NCI-H128 (cell line): ENCODE results near the gene PDE11A.

ENCODE experiments used
- DNase-seq: peaks from one replicate; lab custom pipeline; 2025; ENCODE audit not compliant: unreplicated experiment; lab: John Stamatoyannopoulos, UW

Gene PDE11A

DNA sequence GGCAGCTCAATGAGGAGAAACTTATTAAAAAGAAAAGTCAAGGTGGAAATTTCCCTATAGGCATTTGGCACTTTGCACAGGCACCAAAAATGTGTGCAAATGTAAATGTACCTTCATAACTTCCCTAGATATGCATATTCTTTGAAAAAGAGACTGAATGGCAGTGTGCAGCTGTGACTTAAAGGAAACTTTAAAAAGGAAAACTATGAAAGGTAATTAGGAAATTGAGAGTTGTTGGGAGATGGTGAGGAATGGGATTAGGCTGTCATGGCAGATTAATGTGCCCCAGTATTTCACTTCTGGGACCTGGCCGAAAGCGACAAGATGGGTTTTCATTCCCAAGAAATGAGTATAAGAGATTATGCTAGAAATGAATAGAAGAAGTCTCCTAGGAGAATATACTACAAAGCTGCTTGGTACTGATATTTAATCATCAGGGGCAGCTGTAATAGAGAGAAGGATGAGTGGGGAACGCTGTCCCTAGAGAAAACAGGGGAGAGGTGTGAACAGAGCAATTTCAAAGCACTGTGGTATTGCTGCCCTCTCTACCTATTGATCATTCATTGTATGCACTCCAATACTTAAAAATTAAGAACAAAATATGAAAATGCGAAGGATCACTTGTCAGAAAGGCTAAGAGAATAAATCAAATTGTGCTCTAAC, 366.9 kb downstream of the PDE11A start:
- DNase-seq, result no peak

DNA sequence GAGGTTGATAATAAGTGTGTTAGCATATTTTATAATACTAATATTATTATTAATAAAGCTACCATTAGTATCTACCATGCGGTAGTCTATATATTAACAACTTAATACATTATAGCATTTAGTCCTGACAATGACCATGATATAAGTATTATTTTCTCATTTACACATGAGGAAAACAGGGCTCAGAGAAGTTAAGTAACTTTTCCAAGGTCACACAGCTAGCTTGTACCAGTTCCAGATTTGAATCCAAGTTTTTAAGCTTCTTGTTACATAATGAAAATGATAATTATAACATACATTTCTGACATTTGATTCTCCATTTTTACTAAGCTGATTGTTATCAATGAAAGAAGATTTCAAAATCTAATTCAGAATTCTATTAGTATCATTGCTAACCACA, 369.4 kb downstream of the PDE11A start:
- no peak for DNase-seq

DNA sequence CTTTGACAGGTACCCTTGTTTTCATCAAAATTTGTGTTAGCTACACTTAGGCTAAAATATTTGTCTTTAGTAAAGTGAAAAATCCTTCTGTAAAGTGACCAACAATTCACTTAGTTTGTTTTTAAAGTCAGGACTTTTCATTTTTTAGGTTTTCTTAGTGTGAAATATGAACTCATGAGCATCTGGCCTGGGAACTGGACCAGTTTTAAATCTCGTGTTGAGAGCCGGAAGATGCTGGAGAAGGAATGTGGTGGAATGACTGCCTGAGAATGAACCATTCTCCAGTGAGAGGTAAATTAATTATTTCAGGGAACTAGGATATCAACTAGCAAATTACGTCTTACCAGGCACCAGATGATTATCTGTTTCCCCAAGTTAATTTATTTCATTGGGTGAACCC, 374.3 kb downstream of the PDE11A start:
- no peak for DNase-seq

DNA sequence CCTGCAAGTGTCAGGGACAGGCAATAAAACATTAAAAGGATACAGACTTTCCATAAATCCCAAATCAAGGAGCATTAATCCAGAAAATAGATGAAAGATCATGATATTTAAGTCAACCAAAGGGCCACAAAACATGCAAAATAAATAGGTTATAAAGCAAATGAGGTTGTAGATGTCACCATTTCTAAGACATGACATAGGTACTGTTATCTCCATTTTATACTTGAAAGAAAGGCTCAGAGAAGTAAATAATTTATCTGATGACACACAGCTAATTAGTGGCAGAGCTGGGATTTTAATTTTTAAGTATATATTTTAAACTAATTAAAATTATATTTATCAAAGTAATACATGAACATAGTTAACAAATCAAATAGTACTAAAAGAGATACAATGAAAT, 378.2 kb downstream of the PDE11A start:
- DNase-seq, result no peak

DNA sequence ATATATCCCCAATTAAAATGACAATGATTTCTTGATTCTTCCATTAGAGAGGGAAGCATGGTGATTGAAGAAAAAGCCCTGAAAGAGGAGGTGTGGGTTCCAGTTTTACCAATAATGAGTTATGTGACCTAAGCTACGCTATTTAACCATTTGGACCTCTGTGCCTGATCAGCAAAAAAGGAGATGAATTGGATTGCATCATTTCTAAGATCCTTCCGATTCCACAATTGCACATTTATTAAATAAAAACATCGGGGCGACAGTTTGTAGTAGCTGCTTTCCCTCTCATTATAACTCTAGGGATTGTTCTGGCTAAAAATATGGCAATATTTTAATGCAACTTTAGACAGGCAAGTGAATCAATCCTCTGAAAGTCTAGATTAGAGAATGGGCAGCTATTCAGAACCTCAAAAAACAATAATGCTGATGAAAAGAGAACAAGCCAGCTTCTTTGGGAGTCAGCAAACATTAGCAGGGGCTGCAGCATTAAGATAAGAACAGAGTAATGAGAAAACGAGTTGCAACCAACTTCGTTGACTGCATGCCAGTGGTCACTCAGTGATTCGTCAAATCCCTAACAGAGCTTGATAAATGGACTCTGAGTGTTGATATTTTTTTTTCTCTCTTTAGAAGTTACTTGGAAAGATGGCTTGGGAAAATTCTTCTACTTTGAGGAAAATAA, 378.8 kb downstream of the PDE11A start:
- DNase-seq, result no peak

DNA sequence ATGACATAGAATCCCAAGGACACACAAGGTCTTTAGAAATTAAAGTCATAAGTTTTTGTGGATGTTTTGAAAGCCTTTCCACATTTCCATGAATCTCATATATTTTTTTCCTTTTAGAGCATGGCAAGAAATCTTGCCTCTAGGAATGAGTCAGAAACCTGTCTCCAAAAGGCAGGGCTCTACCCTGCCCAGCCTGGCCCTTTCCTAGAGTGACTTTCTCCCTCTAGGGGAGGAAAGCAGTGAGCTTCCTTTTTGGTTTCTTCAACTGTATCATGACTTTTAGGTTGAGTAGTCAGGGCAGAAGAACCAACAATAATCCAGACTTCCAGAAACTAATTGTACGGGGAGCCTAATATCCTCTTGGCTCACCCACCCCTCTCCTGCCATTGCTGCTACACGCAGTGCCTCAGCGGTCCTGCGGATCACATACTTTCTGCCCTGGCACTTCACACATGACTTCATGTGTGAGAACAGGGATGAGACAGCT, 379.8 kb downstream of the PDE11A start:
- DNase-seq, result no peak

DNA sequence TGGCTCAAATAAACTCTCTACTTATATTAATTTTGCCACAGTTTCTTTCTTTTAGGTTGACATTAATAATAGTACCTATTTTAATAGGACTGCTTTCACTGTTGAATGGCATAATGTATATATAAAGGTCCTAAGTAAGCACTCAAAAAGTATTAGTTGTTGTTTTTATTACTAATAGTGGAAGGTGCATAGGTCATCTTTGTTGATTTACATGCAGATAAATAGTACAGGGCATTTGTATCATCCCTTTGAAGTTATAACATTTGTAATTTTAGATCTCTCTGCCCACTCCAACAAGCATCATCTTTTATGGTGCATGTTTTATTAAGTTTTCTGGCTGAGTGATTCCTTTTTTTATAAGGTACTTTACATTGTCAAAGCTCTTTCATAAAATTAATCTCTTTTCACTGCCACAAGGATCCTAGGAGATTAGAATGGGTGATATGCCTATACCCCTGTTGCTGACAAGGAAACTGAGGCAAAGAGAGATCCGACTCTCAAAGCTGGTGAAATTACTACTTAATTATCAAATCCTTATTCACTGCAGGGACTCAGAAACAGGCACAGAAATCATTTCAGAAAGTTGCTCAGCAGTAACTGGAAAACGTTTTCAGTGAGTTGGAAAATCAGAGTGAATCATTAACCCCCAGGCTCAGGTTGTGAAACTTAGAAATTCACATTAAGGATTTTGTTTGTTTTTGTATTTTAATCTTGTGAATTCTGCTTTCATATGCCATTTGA, 380.4 kb downstream of the PDE11A start:
- DNase-seq, result no peak

DNA sequence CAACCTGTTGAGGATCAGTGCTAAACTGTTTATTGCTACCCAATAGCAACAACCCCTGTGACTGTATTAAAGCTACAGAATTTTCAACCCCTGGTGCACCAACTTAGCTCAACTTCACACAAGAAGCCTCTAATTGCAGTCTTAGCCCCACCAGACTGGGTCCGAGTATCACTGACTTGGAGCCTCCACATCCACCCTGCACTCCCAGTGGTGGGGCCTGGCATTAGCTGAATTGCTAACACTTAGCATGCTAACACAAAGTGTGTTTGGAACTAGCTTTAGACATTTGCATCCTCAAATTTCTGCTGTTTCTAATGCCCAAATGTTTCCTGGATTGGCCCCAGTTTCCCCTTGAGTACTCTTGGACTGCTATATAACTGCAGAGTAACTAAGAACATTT, 381.4 kb downstream of the PDE11A start:
- DNase-seq, result no peak

DNA sequence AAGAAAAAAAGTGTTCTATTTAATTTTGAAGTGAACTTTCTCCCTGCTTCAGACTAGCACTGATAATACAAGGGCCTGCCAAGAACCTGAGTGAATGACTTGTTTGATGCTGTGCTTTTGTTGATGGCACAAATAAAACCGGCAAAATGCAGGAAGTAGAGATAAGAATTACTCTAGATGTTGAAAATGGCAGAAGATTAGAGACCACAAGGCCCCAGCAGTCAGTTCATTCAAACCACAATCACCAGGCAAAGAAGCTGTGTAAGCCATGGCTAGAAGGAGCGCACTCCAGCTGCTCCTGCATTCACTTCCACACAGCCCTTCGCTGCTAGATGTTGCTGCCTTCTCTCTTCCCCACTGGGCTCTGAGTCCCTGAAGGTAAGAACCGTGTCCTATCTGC, 383.0 kb downstream of the PDE11A start:
- no peak for DNase-seq

DNA sequence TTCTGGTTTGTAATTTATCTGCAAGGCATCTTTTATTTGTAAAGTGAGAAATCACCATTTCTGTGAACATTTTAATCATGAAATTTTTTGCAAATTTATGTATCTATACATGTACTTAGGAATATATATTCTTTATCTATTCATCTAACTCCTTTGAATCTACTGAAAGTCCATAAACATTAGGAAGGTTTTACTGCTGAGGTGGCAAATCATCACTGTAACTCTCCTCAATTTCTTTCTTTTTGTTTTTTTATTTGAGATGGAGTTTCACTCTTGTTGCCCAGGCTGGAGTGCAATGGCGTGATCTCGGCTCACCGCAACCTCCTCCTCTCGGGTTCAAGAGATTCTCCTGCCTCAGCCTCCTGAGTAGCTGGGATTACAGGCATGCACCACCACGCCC, 383.7 kb downstream of the PDE11A start:
- no peak for DNase-seq

DNA sequence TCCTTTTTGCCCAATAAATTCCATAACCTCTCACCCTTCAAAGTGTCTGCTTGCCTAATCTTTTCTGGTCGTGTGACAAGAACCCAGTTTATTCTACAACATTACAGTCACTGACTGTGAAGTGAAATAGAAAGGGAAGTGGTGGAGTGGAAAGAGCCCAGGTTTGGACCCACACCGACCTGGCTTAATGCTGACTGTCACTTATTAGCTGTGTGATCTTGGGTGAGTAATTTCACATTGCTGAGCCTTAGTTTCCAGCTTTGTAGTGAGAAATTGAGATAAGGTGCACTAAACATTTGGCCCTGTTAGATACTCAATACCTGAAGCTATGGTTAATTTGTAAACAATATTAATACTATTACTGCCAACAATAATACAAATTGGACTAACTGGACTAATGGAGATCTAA, 388.9 kb downstream of the PDE11A start:
- no peak for DNase-seq

DNA sequence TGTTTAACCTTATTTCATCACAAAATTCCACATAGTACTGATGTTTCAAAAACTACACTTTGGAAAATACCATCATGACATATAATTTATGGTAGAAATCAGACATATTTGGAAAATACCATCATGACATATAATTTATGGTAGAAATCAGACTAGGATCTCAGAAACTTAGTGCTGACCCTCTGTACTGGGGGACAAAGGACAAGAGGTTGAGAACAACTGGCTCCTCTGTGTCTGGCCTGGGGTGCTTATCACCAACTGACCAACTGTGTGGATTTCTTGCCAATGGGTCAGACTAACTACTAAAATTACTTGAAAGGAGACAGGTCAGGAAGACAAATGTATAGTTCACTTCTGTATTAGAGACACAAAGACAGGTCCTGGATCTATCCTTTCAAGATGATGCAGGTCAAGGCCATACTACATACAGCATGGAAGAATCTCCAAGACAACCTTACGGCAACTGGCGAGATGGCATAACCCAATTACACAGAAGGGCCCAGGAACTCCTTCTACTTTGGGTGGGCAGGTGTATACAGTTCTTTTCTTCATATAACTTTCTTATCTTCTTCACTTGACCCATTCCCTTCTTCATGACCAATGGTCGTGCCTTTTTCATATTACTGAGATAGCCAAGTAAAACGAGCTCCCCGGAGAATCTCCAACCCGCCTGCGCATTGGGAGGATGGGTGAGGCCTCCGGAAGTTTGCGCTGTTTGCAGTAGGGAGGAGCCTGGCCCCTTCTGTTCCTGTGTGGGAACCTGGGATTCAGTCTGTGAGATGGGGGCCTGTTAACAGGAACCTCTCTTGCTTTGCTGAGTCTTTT, 389.5 kb downstream of the PDE11A start:
- no peak for DNase-seq

DNA sequence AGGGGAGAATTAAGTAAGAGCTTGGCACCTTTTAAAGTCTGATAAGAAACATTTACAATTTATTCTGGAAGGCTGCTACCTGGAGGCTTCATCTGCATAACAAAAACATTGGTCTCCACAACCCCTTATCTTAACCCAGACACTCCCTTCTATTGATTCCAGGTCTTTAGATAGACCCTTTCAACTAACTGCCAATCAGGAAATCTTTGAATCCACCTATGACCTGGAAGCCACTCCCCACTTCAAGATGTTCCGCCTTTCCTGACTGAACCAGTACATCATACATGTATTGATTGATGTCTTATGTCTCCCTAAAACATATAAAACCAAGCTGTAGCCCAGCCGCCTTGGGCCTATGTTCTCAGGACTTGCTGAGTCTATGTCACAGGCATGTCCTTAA, 390.6 kb downstream of the PDE11A start:
- no peak for DNase-seq

DNA sequence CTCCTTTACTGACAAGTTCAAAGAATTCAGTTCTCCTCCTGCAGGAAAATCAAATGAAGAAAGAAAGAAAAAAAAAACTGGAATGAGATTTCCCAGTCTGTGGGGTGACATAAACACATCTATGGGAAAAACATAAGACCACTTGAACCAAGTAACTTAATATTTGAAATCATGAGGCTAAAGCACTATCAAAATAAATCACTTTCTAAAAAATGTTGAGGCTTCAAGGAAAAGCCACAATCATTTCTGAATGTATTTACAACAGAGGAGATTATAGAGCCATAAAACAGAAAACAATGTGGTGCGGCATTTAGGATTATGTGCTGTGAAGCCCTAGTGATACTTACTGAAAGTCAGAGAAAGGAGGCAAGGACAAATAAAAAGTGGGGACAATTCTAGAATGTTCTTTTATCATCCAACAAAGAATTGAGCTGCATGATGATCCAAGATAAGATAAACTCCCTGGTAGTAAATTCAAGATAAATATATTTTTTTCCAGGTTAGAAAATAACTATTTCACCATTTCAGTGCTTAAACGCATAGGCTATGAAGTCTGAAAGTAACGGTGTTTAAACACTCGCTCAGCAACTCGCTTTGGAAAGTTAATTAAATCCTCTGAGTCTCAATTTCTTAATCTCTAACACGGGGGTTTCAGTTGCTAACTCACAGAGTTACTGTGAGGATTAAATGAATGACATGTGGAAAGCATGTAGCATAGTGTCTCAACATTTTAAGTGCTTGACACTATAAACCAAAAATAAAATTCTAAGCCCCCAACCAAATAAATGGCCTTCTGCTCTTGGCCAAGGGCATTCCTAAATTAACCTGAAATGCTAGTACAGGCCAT, 391.5 kb downstream of the PDE11A start:
- DNase-seq, result no peak

DNA sequence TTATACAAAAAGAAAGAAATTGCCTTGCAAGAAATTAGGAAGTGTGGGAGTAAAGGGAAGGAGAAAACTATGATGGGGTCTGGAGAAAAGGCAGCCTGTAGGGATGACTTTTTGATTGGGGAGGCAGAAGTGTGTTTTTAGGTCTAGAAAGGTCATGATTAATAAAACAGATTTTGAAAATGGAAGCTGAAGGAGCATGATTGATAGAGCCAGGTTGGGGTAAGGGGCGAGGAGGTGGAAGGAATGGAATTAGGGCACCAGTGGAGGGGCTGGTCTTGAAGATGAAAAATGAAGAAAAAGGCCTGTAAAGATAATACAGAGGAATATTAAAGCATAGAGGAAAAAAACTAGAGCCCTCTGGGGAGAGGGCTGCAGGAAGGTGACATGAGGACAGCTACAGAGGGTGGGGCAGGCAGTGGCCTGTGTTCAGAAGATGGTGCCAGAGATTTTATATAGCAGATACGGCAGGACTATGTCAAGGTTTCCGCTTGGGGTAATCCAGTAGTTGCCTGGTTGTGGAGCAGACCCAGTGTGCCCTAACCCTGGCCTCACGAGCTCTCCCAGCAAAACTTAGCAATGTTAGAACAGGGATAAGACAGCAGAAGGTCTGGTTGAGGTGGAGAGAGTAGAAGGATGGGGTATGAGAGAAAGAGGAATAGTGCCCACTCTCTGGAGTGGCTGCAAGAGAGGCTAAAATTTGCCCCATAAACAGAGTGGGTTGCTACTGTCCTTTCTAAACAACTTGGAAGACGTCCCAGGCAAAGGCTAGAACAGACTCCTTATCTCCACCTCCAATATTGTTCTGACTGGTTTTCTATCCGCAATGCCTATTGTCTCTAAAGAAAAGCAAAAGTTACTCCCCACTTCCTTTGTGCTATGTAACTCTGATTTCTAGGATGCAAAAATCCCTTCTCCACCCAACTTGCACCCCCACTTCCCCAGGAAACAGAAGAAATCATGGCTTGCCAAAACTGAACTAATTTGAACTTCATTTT, 392.7 kb downstream of the PDE11A start:
- DNase-seq, result no peak

DNA sequence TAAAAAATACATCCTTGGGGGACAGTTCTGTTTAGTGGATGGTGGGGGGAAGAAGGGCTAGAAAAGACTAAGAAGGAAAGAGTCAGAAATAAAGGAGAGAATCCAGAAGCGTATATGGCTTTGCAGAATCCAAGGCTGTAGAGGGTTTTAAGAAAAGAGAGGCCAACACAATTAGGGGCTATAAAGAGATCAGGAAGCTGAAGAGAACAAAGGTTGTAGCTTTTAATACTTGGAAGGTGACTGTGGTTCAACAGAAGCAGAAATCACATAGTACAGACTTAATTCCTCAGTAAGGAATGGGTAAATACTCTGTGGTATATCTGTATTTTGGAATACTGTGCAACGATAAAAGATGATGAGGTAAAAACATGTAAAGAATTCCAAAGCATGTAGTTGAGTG, 393.6 kb downstream of the PDE11A start:
- DNase-seq, result no peak

DNA sequence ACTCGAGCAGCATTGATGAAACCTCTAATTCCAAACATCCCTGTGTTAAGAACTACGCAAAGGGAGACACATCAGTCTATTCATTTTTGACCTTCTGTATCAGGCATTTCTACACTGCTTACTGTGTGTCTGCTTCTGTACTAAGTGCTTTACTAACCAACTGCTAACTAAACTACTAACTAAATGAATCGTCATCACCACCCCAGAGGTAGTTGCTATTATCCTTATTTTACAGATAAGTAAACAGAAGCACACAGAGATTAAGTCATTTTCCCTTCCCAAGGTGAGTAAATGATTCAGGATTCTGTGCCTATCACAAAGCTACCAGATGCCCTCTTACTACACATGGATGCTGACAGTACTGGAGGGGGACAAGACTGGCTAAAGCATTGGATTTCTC, 395.9 kb downstream of the PDE11A start:
- DNase-seq, result no peak

DNA sequence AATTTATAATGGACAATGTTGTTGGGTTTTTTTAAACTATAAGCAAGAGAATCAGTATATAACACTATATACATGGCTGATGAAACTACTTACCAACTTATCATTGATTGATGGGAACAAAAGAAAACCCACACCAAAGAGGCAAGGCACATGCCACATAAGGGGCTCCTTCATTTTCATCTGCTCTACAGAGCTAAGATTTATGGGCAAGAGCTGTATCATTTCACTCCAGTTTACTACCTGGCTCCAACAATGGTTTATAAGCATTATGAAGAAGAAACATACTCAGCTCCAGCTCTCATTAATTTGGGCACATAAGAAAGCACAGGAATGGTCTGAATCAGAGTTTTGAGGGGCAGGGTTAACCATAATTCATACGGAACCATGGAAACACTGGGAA, 396.8 kb downstream of the PDE11A start:
- DNase-seq, result no peak

DNA sequence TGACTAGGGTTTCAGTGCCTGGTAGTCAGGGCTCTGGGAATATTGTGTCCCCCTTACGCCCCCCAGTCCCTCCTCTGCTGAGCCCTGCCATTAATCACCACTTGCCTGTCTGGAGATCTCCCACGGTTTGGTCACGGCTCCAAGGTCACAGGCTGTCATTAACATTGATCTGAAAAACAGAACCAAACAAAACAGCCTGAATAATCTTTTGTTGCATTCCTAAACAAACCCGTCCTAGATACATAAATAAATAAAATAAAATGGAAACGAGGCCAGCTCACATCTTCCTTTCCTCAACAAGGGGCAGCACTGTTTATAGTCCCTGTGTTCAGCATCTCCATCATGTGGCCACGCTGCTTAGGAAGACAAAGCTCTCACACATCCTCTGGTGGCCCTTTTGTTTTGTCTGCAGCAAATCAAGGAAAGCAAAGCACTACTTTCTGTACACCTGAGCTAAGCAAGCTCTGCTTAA, 397.2 kb downstream of the PDE11A start:
- no peak for DNase-seq
